Neuron (in vitro differentiated cells): Measurements from ENCODE around the gene HOXD3.
A peak's percentile ranks its signal among the peaks of the same experiment; 100 is the strongest.

Source experiments
- H2AFZ ChIP-seq: one replicate; pipeline ENCODE4 v1.6.1; 2013; ENCODE audit warnings: low read depth, mild to moderate bottlenecking, inconsistent platforms, low read length, moderate library complexity
- H3K27me3 ChIP-seq: one replicate; pipeline ENCODE4 v1.6.1; 2013; ENCODE audit warnings: low read length; ENCODE audit not compliant: insufficient read depth
- H3K36me3 ChIP-seq: one replicate; pipeline ENCODE4 v1.6.1; 2013; ENCODE audit warnings: low read length; ENCODE audit not compliant: insufficient read depth
- H3K4me1 ChIP-seq: one replicate; pipeline ENCODE4 v1.6.1; 2013; ENCODE audit warnings: low read length; ENCODE audit not compliant: insufficient read depth
- H3K4me3 ChIP-seq: 2 replicates; pipeline ENCODE4 v1.5.1; 2013; ENCODE audit warnings: mild to moderate bottlenecking, low read length, moderate library complexity
- H3K9me3 ChIP-seq: one replicate; pipeline ENCODE4 v1.6.1; 2013; ENCODE audit warnings: low read length

The HOXD3 gene

DNA sequence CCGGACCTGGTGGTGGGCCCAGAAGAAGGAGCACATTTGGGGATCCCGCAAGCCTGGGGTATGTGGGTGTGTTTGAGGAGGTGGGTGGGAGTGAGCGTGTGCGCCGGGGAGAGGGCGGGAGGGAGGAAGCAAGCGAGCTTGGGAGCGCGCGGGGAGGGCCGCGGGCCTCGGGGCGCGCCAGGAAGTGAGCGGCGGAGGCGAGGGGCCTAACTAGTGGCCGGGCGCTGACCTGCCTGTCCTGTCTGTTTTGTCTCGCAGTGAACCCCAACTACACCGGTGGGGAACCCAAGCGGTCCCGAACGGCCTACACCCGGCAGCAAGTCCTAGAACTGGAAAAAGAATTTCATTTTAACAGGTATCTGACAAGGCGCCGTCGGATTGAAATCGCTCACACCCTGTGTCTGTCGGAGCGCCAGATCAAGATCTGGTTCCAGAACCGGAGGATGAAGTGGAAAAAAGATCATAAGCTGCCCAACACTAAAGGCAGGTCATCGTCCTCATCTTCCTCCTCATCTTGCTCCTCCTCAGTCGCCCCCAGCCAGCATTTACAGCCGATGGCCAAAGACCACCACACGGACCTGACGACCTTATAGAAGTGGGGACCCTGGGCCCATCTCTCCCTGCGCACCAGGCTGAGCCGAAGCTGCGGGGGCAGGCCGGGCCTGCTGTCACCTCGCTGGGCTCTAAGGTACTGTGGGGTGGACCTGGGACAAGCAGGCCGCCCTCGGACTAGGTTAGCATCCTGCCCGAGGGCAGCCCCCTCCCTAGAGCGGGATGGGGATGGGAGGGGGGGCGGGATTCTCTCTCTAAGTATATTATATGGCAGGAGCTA lies 4.5 kb upstream of the HOXD3 start:
- Histone ChIP-seq H3K9me3 (no peaks in the 10 kb centered on the region), H3K27me3 (peaks cover 96% of the 10 kb centered on the region), H3K4me3 (no peak overlapping the region), H2AFZ (no peak overlapping the region), H3K36me3 (no peaks in the 10 kb centered on the region), H3K4me1 (peaks cover 8% of the 10 kb centered on the region)

DNA sequence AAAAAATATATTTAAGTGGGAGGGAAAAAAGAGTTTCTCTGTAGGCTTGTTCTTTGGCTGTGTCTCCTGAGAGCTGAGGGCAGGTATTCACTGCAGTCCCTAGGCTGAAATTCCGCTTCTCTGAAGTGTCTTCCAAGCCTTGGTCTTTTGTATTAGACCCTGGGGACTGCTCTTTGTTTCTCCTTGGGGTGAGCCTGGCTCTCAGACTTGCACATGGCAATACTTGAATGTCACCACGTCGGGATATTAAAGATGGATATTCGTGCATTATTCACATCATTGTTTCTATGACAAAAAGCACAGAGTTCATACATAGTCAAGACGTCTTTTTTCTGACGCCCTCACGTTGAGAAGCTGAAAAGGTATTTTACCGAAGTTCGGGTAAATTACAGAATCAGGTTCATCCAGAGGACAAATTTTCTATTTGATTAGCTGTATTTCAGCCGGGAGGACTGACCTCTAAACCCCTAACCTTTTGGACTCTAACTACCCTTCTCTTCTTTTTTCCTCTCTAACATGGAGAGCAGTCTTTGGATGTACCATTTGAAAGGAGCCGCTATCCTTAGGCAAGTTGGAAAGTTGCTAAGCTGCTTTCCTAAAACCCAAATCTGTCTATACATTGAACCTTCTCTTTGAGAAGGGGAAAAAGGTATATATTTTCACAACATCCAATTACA lies 2.4 kb upstream of the HOXD3 start:
- Histone ChIP-seq H3K9me3 (no peaks in the 10 kb centered on the region), H2AFZ (no peak overlapping the region), H3K27me3 (peaks cover 95% of the 10 kb centered on the region), H3K4me1 (peaks cover 18% of the 10 kb centered on the region), H3K36me3 (no peaks in the 10 kb centered on the region), H3K4me3 (no peak overlapping the region)

DNA sequence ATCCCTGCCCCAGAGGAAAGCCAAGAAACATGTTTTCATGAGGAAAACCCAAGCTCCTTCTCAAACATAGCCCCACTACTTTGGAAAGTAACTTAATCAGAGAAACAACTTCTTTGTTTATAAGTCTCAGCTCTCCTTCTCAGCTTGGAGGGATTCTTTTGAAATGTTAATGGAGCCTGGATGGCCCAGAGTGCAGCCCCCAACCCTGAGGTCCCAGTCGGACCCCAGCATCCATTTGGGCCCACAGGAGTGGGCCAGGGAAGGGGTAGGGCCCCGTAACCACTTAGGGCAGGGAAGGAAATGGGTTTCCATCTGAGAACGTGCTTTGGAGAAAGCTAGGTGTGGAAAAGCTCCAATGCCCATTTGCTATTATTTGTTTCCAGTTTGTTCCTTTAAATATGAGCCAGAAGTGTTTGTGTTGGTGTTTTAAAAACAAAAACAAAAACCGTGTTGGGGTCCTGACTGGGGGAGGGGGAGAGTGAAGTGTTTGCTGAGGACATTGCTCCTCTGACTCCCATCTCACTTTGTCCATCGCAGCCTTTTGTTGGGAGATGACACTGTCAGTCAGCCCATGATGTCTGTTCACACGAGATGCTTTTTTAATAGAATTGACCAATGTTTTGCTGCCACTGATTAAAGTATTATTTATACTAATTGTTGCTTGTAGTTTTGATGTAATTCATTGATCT lies 1.6 kb upstream of the HOXD3 start:
- Histone ChIP-seq H3K9me3 (no peaks in the 10 kb centered on the region), H3K4me3 (no peak overlapping the region), H3K27me3 (peaks cover 95% of the 10 kb centered on the region), H3K36me3 (no peaks in the 10 kb centered on the region), H2AFZ (no peak overlapping the region), H3K4me1 (peaks cover 18% of the 10 kb centered on the region)

DNA sequence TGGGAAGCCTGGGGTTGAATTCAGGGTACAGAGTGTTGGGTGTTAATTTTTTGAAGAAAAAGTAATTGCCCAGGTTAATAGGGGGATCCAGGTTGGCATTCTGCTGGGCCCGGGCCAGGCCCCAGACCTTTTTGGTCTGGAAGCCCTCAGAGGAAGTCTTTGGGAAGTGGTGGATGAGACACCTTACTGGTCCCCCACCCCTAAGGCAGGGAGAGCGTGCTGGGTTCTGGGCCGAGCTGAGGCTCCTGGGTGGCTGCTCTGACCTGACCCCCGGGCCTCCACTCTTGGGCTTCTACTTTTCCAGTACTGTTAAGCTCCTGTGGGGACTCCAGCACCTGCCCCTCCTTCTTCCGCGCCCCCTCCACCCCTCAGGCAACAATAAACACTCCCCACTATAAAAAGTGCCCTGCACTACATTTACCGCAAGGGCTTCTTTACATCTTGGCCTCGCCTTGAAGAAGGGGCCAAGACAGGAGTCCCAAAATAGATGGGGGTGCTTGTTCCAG lies 753 bp upstream of the HOXD3 start:
- no peak overlapping the region for H3K4me3 ChIP-seq
- H3K4me1 ChIP-seq: peaks cover 18% of the 10 kb centered on the region

DNA sequence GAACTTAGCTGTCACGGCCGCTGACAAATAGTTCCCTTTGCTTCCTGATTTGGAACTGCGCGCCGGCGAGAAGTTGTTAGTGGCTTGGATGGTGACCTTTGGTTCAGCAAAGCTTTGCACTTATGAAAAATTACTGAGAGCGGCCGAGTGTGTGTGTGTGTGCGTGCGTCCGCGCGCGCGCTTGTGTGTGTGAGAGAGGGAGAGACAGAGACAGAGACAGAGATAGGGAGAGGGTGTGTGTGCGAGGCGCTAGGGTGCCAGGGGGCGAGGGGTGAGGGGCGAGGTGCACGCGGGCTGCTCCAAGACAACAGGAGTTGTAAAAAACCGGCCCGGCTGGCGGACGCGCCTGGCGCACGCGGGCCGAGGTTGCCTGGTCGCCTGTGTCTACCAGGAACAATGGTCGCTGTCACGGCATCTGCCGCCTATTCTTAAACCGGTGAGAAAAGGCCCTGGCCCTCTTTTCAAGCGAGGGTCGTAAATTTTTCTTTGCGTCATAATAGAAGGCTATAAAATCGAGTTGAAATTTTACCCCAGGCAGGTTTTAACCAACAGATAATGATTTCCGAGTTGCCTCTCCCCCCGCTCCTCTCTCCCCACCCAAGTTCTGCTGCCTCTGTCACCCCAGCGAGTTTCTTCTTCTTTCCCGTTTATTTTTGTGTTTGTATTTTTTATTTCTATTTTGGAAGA lies 535 bp downstream of the HOXD3 start:
- Histone ChIP-seq H2AFZ (peak overlapping the region; percentile 80), H3K9me3 (peaks cover 5% of the 10 kb centered on the region), H3K27me3 (peaks cover 95% of the 10 kb centered on the region), H3K4me3 (peak overlapping the region; percentile 42), H3K36me3 (no peaks in the 10 kb centered on the region), H3K4me1 (peaks cover 18% of the 10 kb centered on the region)

More for the DNA sequence above, 753 bp upstream of the HOXD3 start:
- peaks cover 2% of the 10 kb centered on the region for H3K9me3 ChIP-seq
- H2AFZ ChIP-seq: peak overlapping the region; percentile 80
- H3K27me3 ChIP-seq: peaks cover 94% of the 10 kb centered on the region
- H3K36me3 ChIP-seq: no peaks in the 10 kb centered on the region

DNA sequence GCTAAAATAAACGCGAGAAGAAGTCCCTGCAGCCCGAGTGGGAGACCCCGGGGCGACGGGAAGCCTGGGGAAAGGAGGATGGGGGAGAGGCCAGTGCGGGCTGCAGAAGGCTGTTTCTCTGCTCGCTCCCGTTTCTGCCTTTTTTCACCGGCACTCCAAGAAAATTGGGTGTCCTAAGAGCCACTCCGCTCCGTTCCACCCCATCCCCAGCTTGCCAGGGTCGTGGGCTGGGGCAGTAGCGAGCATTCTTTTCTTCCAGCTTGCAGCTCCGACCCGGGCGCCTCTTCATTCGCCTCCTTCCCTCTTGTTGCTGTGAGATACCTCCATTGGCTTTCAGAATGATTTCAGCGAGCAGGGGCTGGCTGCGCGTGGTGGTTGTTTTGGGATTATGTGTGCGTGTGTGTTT lies 1.1 kb downstream of the HOXD3 start:
- H3K4me3 ChIP-seq: peak overlapping the region; percentile 42
- H3K27me3 ChIP-seq: peaks cover 95% of the 10 kb centered on the region
- no peaks in the 10 kb centered on the region for H3K36me3 ChIP-seq
- H3K9me3 ChIP-seq: peaks cover 5% of the 10 kb centered on the region
- peak overlapping the region; percentile 80 for H2AFZ ChIP-seq
- H3K4me1 ChIP-seq: peaks cover 18% of the 10 kb centered on the region

DNA sequence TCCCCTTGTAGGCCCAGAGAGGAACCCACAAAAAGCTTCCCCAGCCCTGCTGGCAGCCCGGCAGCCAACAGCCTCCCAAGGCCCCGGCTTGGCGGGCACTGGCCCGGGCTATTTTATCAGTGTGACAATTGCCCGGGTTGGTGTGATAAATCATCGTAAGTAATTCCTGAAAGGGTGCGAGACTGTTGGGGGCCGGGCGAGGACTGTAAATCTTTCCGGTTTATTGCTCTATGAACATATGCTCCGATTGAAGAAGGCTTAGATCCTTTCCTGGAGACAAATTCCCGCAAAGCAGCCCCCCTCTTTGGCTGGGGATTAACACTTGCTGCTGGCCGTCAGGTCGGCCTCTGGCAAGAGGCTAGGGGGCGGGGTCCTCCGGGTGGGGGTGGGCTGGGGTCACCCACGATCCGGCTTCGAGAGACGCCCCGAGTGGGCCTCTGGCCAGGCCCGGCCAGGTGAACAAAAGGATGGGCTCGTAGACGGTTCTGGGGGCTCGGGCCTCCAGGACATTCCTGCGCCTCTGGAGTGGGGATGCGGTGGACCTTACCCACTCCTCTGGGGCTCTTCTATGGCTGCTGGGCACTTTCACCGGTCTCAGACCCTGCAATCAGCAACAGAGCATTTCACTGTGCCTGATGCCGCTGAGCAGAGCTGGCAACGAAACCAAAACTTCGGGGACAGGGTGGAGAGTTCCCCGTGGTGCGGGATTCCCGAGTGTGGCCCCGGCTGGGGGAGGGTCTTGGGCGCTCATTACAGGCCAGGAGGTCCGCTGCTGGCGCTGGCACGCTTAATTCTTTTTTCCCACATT lies 2.0 kb downstream of the HOXD3 start:
- Histone ChIP-seq H3K9me3 (peaks cover 8% of the 10 kb centered on the region), H3K36me3 (no peaks in the 10 kb centered on the region), H3K4me3 (no peak overlapping the region), H2AFZ (peak overlapping the region; percentile 33), H3K27me3 (peaks cover 96% of the 10 kb centered on the region), H3K4me1 (peaks cover 18% of the 10 kb centered on the region)

DNA sequence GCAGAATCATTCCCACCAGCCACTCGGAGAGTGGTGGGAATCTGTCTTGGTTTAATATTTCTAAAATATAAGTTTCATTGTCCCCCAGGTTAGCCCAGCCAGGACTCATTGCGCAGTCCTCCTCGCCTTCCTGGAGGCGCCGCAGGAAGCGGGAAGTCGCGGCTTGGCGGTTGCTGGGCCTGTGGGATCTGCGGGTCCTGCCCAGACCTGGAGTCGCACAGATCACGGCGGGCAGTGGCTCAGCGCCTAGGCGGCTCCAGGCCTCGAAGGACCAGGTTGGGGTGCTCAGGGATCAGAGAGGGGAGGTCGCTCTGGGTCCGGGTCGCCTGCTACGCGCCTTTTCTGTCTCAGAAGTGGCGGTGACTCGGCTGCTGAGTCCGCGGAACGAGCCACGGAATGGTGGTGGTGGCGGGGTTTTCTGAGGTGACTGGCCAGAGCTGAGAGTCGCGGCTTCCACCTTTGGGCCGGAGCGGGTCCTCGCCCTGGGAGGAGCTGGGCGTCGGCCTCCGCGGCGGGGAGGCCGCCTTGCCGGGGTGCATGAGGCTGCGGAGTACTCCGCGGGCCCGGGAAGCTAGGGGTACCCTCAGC lies 2.6 kb downstream of the HOXD3 start:
- peaks cover 18% of the 10 kb centered on the region for H3K4me1 ChIP-seq
- H3K9me3 ChIP-seq: peaks cover 12% of the 10 kb centered on the region
- no peaks in the 10 kb centered on the region for H3K36me3 ChIP-seq
- H3K4me3 ChIP-seq: no peak overlapping the region
- peaks cover 96% of the 10 kb centered on the region for H3K27me3 ChIP-seq
- peak overlapping the region; percentile 33 for H2AFZ ChIP-seq

DNA sequence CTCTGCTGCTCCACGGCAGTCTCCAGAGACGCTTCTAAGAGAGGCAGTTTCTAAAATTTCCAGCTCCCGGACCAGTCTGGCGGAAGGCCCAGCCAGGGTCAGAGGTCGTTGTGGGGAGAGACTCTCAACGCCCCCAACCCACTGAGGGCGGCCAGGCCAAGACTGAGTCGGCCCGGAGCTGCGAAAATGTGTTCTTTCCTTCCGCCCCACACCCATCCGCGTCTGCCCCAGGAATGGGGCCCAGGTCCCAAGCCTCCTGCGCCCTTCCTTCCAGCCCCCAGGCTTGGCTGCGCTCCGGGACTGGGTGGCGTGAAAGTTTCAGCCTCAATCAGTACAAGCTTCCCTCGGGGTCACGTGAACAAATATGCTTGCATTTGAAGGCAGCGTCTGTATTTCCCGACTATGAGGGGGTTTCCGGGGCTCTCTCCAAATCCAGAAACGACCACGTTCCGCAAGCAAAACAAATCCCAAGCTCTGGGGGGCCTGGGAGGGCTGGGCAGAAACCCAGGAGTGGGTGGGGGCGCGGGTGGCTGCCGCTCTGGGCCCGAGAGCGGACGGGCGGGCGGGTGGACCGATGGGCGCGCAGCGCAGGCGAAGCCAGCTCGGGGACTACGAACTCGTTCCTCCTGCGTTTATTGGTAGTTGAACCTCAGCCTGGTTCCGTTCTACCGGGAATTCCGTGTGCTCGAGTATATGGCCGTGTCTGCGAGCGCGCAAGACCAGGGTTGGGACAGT lies 3.3 kb downstream of the HOXD3 start:
- peaks cover 96% of the 10 kb centered on the region for H3K27me3 ChIP-seq
- no peaks in the 10 kb centered on the region for H3K36me3 ChIP-seq
- H3K4me1 ChIP-seq: peaks cover 18% of the 10 kb centered on the region
- H3K9me3 ChIP-seq: peaks cover 12% of the 10 kb centered on the region
- no peak overlapping the region for H3K4me3 ChIP-seq
- peak overlapping the region; percentile 33 for H2AFZ ChIP-seq

DNA sequence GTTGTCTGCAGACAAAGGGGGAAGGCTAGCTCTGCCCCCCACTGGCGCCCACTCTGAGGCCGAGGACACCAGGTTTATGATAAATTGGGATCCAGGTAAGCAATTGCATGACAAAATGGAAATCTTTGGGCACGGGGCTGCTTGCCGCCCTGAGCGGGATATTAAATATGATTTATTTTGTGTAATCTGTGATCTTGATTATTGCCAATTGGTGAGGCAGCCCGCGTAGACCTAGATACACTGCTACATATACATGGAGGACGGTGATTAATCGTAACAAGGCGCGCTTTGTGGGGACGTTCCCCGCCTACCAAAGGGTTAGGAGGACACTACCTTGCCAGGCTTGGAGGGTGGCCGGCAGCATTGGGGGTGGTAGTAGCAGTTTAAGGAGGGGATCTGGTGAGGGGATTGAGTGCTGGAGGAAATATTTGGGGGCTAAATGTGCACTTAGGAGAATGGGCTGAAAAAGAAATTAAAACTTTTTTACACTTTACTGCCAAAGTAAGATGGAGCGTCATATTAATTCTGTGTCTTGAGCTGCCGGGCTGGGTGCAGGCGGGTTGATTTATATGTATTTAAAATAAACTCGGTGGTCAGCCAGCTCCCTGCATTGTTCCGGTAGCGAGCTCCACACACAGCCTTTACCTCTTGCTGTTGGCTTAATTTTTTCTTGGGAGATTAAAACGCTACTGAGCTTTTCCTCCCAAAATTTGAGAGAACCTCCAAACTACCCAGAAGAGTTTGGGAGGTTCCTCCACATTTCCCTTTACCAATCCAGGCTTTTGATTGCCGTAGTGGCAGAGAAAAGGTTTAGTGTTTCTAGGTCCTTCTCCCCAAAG lies 4.1 kb downstream of the HOXD3 start:
- Histone ChIP-seq H3K4me1 (peaks cover 18% of the 10 kb centered on the region), H3K4me3 (no peak overlapping the region), H3K27me3 (peaks cover 96% of the 10 kb centered on the region), H2AFZ (no peak overlapping the region), H3K36me3 (no peaks in the 10 kb centered on the region), H3K9me3 (peaks cover 12% of the 10 kb centered on the region)
